ENCODE measurements around the gene FOS. TPM values are rescaled to one million over a fixed set of nuclear protein-coding genes. Genes with fewer than 3 reads are reported as not detected.

Gene FOS
- total RNA-seq, 1 experiment from 2014 or later = 23.9 TPM

DNA sequence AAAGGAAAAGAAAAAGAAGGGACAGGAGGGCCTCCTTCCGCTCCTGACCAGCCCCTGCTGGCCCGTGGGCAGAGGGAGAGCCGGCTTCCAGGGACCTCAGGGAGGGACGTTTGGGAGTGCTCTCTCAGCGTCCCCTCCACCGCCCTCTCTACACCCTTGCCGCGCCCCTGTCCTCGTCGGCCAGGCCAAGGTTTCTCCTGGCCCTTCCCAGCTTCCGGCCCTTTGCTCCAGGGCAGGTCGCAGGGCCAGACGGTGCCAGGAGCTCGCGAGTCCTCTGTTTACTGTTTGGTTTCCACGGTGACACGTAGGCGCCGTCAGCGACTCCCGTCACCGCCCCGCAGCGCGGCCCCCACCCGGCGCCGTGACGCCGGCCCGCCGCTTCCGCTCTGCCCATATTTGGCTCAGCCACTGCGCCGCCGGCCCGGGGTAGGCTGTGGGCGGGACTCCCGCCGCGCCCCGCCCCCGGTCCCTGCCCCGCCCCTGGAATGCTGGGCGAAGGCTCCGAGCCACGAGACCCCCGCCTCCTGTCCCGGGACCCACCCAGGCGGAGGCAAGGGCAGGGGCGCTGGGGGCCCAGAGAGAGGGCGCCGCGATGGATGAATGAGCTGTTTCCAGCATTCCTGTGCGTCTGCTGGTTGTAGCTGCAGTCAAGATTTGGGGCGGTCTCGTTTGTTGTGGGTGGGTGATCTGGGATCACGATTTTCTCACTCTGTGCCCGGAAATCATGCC is 15.5 kb downstream of the FOS start:
- peak; percentile 86 for ATAC-seq
- ChIA-PET CTCF (interaction anchor here (0.5 to 3.1 kb wide), 9 partner anchors 10 to 433 kb away, joined by 3 to 14 read pairs (median 3); partner anchors contain the start of gene NEK9), POLR2A (interaction anchor here (0.6 to 4.1 kb wide), 13 partner anchors 9 to 230 kb away, joined by 3 to 35 read pairs (median 5); partner anchors contain the start of genes ACYP1, FOS, NEK9 and ZC2HC1C)
- Mint-ChIP-seq H3K27me3 (ENCODE audit: low read depth) (no peaks in the 10 kb centered on the region; the same call in 1 of the 2 replicates), H3K36me3 (no peaks in the 10 kb centered on the region), H3K27ac (peak overlapping the region; percentile 95), H3K9me3 (no peaks in the 10 kb centered on the region), H3K4me3 (peak overlapping the region; percentile 83), H3K4me1 (peaks cover 12% of the 10 kb centered on the region)
- peak; percentile 95 for DNase-seq (ENCODE audit: low spot score)
- TF ChIP-seq FOXK1 (CRISPR knock-in tag; IDR thresholded peaks at IDR 0.05) (peak; percentile 97), ZNF416 (CRISPR knock-in tag; IDR thresholded peaks at IDR 0.05) (0 out of 2 replicates have a peak, but pooled peaks have one; percentile 7), KAT7 (CRISPR knock-in tag; IDR thresholded peaks at IDR 0.05; ENCODE audit: borderline replicate concordance) (0 out of 2 replicates have a peak, but pooled peaks have one; percentile 54), RORB (CRISPR knock-in tag; IDR thresholded peaks at IDR 0.05) (no peak), SP1 (CRISPR knock-in tag; conservative IDR thresholded peaks at IDR 0.05) (peak; percentile 86), ETV6 (CRISPR knock-in tag; IDR thresholded peaks at IDR 0.05) (no peak), FOXP1 (CRISPR knock-in tag; IDR thresholded peaks at IDR 0.05; ENCODE audit: borderline replicate concordance) (peak; percentile 32; the same call in 1 of the 2 replicates)
- TF ChIP-seq, protein P1, sequence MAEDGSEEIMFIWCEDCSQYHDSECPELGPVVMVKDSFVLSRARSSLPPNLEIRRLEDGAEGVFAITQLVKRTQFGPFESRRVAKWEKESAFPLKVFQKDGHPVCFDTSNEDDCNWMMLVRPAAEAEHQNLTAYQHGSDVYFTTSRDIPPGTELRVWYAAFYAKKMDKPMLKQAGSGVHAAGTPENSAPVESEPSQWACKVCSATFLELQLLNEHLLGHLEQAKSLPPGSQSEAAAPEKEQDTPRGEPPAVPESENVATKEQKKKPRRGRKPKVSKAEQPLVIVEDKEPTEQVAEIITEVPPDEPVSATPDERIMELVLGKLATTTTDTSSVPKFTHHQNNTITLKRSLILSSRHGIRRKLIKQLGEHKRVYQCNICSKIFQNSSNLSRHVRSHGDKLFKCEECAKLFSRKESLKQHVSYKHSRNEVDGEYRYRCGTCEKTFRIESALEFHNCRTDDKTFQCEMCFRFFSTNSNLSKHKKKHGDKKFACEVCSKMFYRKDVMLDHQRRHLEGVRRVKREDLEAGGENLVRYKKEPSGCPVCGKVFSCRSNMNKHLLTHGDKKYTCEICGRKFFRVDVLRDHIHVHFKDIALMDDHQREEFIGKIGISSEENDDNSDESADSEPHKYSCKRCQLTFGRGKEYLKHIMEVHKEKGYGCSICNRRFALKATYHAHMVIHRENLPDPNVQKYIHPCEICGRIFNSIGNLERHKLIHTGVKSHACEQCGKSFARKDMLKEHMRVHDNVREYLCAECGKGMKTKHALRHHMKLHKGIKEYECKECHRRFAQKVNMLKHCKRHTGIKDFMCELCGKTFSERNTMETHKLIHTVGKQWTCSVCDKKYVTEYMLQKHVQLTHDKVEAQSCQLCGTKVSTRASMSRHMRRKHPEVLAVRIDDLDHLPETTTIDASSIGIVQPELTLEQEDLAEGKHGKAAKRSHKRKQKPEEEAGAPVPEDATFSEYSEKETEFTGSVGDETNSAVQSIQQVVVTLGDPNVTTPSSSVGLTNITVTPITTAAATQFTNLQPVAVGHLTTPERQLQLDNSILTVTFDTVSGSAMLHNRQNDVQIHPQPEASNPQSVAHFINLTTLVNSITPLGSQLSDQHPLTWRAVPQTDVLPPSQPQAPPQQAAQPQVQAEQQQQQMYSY (CRISPR knock-in tag; IDR thresholded peaks at IDR 0.05) = peak; percentile 60; the same call in 1 of the 2 replicates
- TF ChIP-seq, protein P2, sequence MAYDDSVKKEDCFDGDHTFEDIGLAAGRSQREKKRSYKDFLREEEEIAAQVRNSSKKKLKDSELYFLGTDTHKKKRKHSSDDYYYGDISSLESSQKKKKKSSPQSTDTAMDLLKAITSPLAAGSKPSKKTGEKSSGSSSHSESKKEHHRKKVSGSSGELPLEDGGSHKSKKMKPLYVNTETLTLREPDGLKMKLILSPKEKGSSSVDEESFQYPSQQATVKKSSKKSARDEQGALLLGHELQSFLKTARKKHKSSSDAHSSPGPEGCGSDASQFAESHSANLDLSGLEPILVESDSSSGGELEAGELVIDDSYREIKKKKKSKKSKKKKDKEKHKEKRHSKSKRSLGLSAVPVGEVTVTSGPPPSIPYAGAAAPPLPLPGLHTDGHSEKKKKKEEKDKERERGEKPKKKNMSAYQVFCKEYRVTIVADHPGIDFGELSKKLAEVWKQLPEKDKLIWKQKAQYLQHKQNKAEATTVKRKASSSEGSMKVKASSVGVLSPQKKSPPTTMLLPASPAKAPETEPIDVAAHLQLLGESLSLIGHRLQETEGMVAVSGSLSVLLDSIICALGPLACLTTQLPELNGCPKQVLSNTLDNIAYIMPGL (CRISPR knock-in tag; IDR thresholded peaks at IDR 0.05) = 0 out of 2 replicates have a peak, but pooled peaks have one; percentile 37
- TF ChIP-seq, protein P3, sequence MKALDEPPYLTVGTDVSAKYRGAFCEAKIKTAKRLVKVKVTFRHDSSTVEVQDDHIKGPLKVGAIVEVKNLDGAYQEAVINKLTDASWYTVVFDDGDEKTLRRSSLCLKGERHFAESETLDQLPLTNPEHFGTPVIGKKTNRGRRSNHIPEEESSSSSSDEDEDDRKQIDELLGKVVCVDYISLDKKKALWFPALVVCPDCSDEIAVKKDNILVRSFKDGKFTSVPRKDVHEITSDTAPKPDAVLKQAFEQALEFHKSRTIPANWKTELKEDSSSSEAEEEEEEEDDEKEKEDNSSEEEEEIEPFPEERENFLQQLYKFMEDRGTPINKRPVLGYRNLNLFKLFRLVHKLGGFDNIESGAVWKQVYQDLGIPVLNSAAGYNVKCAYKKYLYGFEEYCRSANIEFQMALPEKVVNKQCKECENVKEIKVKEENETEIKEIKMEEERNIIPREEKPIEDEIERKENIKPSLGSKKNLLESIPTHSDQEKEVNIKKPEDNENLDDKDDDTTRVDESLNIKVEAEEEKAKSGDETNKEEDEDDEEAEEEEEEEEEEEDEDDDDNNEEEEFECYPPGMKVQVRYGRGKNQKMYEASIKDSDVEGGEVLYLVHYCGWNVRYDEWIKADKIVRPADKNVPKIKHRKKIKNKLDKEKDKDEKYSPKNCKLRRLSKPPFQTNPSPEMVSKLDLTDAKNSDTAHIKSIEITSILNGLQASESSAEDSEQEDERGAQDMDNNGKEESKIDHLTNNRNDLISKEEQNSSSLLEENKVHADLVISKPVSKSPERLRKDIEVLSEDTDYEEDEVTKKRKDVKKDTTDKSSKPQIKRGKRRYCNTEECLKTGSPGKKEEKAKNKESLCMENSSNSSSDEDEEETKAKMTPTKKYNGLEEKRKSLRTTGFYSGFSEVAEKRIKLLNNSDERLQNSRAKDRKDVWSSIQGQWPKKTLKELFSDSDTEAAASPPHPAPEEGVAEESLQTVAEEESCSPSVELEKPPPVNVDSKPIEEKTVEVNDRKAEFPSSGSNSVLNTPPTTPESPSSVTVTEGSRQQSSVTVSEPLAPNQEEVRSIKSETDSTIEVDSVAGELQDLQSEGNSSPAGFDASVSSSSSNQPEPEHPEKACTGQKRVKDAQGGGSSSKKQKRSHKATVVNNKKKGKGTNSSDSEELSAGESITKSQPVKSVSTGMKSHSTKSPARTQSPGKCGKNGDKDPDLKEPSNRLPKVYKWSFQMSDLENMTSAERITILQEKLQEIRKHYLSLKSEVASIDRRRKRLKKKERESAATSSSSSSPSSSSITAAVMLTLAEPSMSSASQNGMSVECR (CRISPR knock-in tag; IDR thresholded peaks at IDR 0.05; ENCODE audit: borderline replicate concordance) = 0 out of 2 replicates have a peak, but pooled peaks have one; percentile 29
- TF ChIP-seq, protein P4, sequence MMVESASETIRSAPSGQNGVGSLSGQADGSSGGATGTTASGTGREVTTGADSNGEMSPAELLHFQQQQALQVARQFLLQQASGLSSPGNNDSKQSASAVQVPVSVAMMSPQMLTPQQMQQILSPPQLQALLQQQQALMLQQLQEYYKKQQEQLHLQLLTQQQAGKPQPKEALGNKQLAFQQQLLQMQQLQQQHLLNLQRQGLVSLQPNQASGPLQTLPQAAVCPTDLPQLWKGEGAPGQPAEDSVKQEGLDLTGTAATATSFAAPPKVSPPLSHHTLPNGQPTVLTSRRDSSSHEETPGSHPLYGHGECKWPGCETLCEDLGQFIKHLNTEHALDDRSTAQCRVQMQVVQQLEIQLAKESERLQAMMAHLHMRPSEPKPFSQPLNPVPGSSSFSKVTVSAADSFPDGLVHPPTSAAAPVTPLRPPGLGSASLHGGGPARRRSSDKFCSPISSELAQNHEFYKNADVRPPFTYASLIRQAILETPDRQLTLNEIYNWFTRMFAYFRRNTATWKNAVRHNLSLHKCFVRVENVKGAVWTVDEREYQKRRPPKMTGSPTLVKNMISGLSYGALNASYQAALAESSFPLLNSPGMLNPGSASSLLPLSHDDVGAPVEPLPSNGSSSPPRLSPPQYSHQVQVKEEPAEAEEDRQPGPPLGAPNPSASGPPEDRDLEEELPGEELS (CRISPR knock-in tag; IDR thresholded peaks at IDR 0.05) = peak; percentile 59; the same call in 1 of the 2 replicates

Measured in WTC11 (cell line).